GM21619 (cell line): ENCODE measurements around the gene TAGLN2.
"Not testable (repeated sequence)": the region's sequence is repeated elsewhere in the genome, so short reads cannot be mapped to it uniquely, and the experiment has no call there.

Experiments
- ATAC-seq: cut with Tn5 transposase; IDR thresholded peaks from one replicate; pipeline ENCODE4 v1.9.1; 2021; ENCODE audit not compliant: unreplicated experiment

TAGLN2 gene

DNA sequence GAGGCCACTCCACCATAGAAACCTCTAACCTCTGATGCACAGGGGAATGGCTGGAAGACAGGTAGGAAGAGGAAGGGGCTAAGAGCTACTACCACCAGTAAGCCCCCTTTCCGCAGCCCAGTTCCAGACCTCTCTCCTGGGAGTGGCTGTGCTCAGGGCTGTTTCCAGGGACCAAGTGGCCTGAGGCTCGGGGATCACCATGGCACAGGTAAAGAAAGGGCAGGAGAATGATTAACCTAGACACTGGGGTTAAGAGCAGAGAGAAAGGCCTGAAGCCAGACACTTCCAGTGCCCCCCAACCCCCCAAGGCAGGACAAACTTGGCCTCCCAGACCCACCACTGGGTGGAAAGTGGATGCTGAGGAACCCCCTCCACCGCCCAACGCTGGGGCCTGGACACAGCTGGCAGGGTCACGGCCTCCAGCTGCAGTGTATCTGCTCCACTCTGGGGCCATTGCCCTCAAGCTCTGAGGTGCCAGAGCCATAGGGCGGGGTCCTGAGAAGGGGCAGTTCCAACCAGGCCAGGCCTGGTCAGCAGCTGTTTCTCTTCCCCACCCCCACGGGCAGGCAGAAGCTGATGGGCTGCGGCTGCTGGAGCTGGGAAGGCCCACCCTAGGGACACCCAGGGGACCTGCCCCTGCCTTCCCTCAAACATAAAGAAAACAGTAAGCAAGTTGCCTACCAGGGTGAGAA is 2.6 kb downstream of the TAGLN2 start:
- no peak for ATAC-seq

DNA sequence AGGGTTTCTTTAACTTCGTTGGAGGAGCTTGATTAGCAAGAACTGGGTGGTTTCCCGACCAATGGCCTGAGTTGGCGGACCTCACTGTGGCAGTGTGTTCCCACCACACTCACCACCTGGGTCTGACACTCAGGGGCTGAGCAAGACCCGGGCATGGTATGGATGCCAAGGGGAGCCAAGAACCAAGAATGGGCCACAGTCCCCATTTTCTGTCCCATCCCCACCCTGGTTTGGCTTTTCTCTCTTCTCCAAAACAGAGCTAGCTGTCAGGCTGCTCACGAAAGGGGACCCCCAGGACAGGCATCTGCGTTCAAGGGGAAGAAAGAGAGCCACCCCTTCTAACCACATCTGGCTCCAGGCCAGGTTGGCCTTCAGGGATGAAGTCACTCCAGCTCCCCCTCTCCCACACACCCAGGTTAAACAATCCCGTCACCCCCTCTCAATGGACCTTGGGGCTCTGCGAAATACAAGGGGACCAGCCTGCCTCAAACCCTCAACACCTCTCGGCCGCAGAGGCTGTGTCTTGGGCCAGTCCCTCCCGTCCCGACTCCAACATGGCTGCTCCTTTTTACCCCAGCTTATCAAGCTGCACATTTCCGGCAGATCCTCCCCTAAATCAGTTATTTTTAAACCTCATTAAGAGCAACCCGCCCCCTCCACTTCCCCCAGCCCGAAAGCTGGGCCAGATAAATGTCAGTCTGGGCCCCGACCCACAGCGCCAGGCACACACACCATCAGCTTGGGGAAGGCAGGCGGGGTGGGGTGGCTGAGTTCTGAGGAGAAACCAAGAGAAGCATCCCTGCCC is 3.4 kb downstream of the TAGLN2 start:
- no peak for ATAC-seq

DNA sequence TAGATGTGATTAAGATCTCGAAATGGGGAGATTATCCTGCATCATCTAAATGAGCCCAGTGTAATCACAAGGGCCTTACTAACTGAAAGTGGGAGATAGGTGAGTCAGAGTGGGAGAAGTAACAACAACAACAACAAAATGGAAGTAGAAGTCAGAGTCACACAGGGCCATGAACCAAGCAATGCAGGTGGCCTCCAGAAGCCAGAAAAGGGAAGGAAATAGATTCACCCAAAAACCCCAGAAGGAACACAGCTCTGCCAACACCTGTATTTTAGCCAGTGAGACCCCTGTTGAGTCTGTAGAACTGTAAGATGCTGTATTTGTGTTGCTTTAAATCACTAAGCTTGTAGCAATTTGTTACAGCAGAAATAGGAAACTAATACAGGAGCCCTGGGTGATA is 4.1 kb downstream of the TAGLN2 start:
- peak; percentile 29 for ATAC-seq

GRCh38 chr1:159920651-159921050 is 4.7 kb downstream of the TAGLN2 start:
- ATAC-seq, result no peak

DNA sequence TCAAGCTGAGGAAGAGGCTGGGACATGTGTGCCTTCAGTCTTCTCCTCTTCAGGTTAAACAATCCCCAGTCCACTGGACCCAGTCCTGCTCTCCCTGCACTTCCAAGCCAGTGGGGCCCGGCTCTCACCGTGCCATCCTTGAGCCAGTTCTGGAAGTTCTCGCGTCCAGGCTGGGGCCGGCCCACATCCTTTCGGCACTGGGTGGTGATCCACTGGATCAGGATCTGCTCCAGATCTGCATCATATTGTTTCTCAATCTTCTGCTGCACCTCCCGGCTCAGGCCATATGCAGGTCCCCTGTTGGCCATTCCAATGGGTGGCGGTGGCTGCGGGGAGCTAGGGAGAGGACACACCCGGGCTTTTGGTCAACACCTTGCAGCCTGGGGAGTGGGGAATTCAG is 5.1 kb downstream of the TAGLN2 start:
- no peak for ATAC-seq

DNA sequence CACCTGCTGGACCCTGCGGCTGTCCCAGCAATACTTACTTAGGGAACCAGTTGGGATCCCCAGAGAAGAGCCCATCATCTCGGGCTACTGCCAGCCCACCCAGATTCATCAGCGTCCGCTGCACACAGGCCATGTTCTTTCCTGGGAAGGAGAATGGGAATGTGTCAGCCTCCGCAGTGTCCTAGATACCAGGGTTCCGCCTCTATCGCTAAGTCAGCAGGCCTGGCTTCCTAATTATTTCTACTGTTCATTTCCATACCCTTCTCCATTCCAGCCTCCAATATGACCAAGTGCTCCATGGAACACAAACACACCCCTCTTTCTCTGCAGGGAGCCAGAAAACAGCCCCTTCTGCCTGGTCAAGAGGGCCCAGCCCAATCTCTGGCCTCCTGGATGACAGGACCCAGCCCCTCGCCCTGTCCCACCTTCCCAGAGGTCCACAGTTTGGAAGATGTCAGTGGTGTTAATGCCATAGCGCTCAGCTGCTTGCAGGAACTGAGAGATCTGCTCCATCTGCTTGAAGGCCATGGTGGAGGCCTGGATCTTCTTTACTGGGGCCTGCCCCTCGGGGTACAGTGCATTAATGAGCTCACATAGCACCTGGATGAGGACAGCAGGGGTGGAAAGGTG is 6.0 kb downstream of the TAGLN2 start:
- no peak for ATAC-seq

- no peak for ATAC-seq
These were observed 6.7 kb downstream of the TAGLN2 start for GRCh38 chr1:159918352-159919200.

GRCh38 chr1:159917533-159918351 is 7.6 kb downstream of the TAGLN2 start:
- ATAC-seq, result no peak

GRCh38 chr1:159916242-159917051 is 8.9 kb downstream of the TAGLN2 start:
- no peak for ATAC-seq

- ATAC-seq, result no peak
These were observed 9.6 kb downstream of the TAGLN2 start for GRCh38 chr1:159915571-159916241.

- no peak for ATAC-seq
These were observed 10.9 kb downstream of the TAGLN2 start for GRCh38 chr1:159914252-159915018.

GRCh38 chr1:159913451-159914192 is 11.7 kb downstream of the TAGLN2 start:
- no peak for ATAC-seq

DNA sequence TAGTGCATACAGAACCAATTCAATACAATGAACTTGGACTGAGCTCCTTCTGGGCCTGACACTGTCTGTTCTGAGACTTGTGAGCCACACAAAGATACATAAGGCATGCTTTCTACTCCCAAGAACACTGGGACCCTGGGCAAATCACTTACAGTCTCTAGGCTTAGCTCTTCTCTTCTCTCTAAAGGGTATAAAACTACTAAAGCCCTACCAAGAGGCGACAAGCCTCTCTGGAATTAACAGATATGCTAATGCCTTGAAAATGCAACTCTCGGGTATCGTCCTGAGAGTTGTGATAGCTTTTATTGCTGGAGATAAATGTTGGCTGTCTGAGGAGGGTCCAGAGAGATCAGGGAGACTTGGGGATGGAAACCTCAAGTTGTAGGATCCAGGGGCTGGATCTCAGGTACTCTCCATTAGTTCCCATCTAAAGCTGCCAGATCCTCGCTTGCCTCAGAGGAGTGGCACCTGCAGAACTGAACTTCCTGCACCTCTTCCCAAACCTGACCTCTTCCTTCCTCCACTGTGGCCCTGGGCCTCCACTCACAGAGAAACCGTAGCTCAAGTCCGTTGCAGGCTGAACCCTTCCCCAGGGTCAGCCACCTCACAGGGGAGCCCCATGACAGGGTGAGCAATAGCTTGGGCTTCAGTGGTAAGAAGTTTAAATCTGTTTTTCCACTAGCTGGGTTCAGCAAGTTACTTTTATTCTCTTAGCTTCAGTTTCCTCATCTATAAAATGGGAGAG is 13.8 kb downstream of the TAGLN2 start:
- ATAC-seq, result no peak

DNA sequence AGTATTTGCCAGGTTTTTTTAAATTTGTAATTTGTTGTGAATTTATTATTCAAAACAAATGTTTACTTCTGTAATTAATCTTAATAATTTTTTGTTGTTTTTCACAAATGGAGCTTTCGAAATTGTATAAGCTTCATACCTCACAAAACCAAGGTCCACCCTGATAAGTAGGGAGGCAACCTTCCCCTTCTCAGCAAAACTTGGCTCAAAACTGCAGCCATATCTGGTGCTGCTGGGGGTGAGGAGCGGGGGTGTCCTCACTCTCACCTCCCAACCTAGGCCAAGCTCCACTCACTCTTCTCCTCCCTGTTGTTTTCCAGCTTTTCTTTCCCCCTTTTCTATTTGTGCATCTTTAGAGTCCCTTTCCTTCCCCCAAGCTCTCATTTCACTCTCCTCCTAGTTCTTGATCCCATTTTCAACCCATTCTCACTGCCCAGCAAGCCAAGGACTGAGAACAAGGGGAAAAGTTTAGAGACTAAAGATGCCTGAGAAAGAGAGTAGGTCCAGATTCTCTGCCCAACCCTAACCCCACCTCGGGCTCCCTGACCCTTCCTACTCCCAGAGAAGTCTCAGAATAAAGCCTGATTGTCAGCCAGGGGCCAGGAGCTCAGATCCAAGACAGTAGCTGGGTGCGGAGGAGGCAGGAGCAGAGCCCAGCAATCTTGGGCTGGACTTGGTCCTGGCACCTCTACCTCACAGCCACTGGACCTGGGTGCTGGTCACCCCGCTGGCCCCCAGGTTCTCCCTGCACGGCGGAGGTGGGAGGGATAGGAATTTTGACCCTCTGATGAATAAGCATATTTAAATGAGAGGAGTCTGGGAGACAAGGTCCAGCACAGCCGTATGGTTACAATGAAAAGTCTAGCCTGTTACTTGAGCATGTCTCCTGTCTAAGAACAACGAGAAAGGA is 17.0 kb downstream of the TAGLN2 start:
- ATAC-seq, result no peak

- ATAC-seq, result no peak
These were observed 18.3 kb downstream of the TAGLN2 start for GRCh38 chr1:159906960-159907359.

GRCh38 chr1:159904036-159904435 is 21.3 kb downstream of the TAGLN2 start:
- not testable (repeated sequence) for ATAC-seq
